Mesenchymal stem cell (in vitro differentiated cells and primary cell): ENCODE data around the gene PWWP2B.

Experiments
- DNase-seq: peaks from one replicate; pipeline ENCODE4 v3.0.0-alpha.2; 2013
- H2AFZ ChIP-seq: one replicate; pipeline ENCODE4 v1.6.1; 2013; ENCODE audit warnings: low read depth, mild to moderate bottlenecking, control low read depth, inconsistent platforms, low read length, moderate library complexity
- H2AK5ac ChIP-seq: 2 replicates; pipeline ENCODE4 v1.6.1; 2013; ENCODE audit warnings: low read length, moderate library complexity, mild to moderate bottlenecking, inconsistent platforms; ENCODE audit not compliant: severe bottlenecking
- H2BK120ac ChIP-seq: one replicate; pipeline ENCODE4 v1.6.1; 2013; ENCODE audit warnings: low read depth, mild to moderate bottlenecking, inconsistent platforms, low read length, moderate library complexity
- H2BK12ac ChIP-seq, 2 experiments: one replicate each; pipeline ENCODE4 v1.6.1; 2013; ENCODE audit warnings: inconsistent platforms in 2 of 2, low read length in 2 of 2, mild to moderate bottlenecking in 2 of 2, moderate library complexity in 2 of 2, control low read depth in 1 of 2
- H2BK15ac ChIP-seq: one replicate; pipeline ENCODE4 v1.6.1; 2013; ENCODE audit warnings: mild to moderate bottlenecking, low read depth, inconsistent platforms; ENCODE audit not compliant: poor library complexity, severe bottlenecking
- H2BK5ac ChIP-seq: 2 replicates; pipeline ENCODE4 v1.6.1; 2013; ENCODE audit warnings: low read depth, mild to moderate bottlenecking, low read length, control low read depth, inconsistent platforms; ENCODE audit not compliant: poor library complexity, severe bottlenecking
- H3K14ac ChIP-seq, 2 experiments: one replicate each; pipeline ENCODE4 v1.6.1; 2013; ENCODE audit warnings: inconsistent platforms in 2 of 2, low read length in 2 of 2, control low read depth in 1 of 2, mild to moderate bottlenecking in 1 of 2, moderate library complexity in 1 of 2
- H3K18ac ChIP-seq, 2 experiments: one replicate each; pipeline ENCODE4 v1.6.1; 2013; ENCODE audit warnings: inconsistent platforms in 2 of 2, low read length in 2 of 2, control low read depth in 1 of 2, low read depth in 1 of 2, mild to moderate bottlenecking in 1 of 2
- H3K23ac ChIP-seq, 2 experiments: one replicate each; pipeline ENCODE4 v1.6.1; 2013; ENCODE audit warnings: inconsistent platforms in 2 of 2, low read length in 2 of 2, mild to moderate bottlenecking in 2 of 2, moderate library complexity in 2 of 2, control low read depth in 1 of 2
- H3K27ac ChIP-seq: 2 replicates; pipeline ENCODE4 v1.5.1; 2013; ENCODE audit warnings: mild to moderate bottlenecking, moderate library complexity, low read length, control low read depth, inconsistent platforms; ENCODE audit not compliant: poor library complexity, severe bottlenecking
- H3K27me3 ChIP-seq, 2 experiments: 2 replicates each; pipeline versions ENCODE4 v1.6.1 to v1.7.0; 2013; ENCODE audit warnings: low read length in 2 of 2, mild to moderate bottlenecking in 2 of 2, moderate library complexity in 2 of 2, control low read depth in 1 of 2, inconsistent platforms in 1 of 2; ENCODE audit not compliant: control insufficient read depth in 1 of 2, insufficient read depth in 1 of 2
- H3K36me3 ChIP-seq, 2 experiments: 2 replicates each; pipeline versions ENCODE4 v1.6.1 to v1.7.0; 2013; ENCODE audit warnings: low read length in 2 of 2, control low read depth in 1 of 2, inconsistent platforms in 1 of 2, low read depth in 1 of 2, mild to moderate bottlenecking in 1 of 2; ENCODE audit not compliant: insufficient read depth in 2 of 2, control insufficient read depth in 1 of 2
- H3K4ac ChIP-seq, 2 experiments: one replicate each; pipeline ENCODE4 v1.6.1; 2013; ENCODE audit warnings: inconsistent platforms in 2 of 2, low read length in 2 of 2, mild to moderate bottlenecking in 2 of 2, moderate library complexity in 2 of 2, control low read depth in 1 of 2, low read depth in 1 of 2
- H3K4me1 ChIP-seq: 2 replicates; pipeline ENCODE4 v1.6.1; 2013; ENCODE audit warnings: low read depth, low read length, control low read depth; ENCODE audit not compliant: control insufficient read depth, insufficient read depth
- H3K4me2 ChIP-seq: 2 replicates; pipeline ENCODE4 v1.6.1; 2013; ENCODE audit warnings: low read length, mild to moderate bottlenecking, inconsistent platforms; ENCODE audit not compliant: poor library complexity, severe bottlenecking
- H3K4me3 ChIP-seq, 2 experiments: 2 replicates each; pipeline versions ENCODE4 v1.5.1 to v1.7.0; 2013; ENCODE audit warnings: low read length in 2 of 2, mild to moderate bottlenecking in 2 of 2, control low read depth in 1 of 2, low read depth in 1 of 2; ENCODE audit not compliant: insufficient read depth in 1 of 2
- H3K79me1 ChIP-seq: replicated peaks from 2 replicates; pipeline ENCODE4 v1.6.1; 2013; ENCODE audit warnings: mild to moderate bottlenecking, control low read depth, low read length, inconsistent platforms; ENCODE audit not compliant: poor library complexity, severe bottlenecking
- H3K9ac ChIP-seq: 2 replicates; pipeline ENCODE4 v1.7.0; 2013; ENCODE audit warnings: mild to moderate bottlenecking, low read length, moderate library complexity
- H3K9me3 ChIP-seq: 2 replicates; pipeline ENCODE4 v1.7.0; 2013; ENCODE audit warnings: mild to moderate bottlenecking, low read length; ENCODE audit not compliant: control insufficient read depth
- H4K8ac ChIP-seq: one replicate; pipeline ENCODE4 v1.6.1; 2013; ENCODE audit warnings: inconsistent platforms, mild to moderate bottlenecking, low read length, moderate library complexity
- H4K91ac ChIP-seq: one replicate; pipeline ENCODE4 v1.6.1; 2013; ENCODE audit warnings: mild to moderate bottlenecking, low read length, inconsistent platforms
- WGBS: methylation state at CpG from one replicate; pipeline ENCODE4 v1.1.7; 2013; ENCODE audit warnings: mixed read lengths; 5-methylcytosine and 5-hydroxymethylcytosine counted together

The PWWP2B gene

DNA sequence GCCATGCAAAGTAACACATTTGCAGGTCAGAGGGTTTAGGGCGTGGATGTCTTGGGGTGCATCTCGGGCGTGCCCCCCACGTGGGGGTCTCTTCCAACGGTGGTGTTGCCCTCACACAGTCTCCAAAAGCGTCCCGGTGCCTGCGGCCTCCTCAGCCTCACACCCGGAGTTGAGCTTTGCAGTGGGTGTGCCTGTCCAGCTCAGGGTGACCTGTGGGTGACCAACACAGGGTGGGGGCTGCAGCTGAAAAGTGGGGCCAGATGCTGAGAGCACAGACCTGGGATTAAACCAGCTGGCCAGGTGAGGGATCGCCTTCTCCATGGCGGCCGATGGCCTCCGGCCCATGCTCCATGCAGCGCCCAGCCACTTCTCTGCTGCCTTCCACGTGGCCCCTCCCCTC, 63.1 kb downstream of the PWWP2B start:
- Histone ChIP-seq H3K4me3 (no peak overlapping the region), H2BK15ac (no peak overlapping the region), H3K36me3 (no peaks in the 10 kb centered on the region), H3K18ac (no peak overlapping the region), H3K9me3 (no peaks in the 10 kb centered on the region), H4K8ac (no peak overlapping the region), H3K27me3 (peaks cover 46 to 62% of the 10 kb centered on the region in 2 experiments), H3K4me2 (no peak overlapping the region), H3K14ac (no peak overlapping the region), H3K23ac (no peak overlapping the region), H4K91ac (no peak overlapping the region), H3K79me1 (no peaks in the 10 kb centered on the region), H2AK5ac (no peak overlapping the region), H3K4ac (no peak overlapping the region), H2AFZ (no peak overlapping the region), H2BK120ac (no peak overlapping the region), H2BK12ac (no peak overlapping the region), H2BK5ac (no peak overlapping the region), H3K27ac (no peak overlapping the region), H3K4me1 (peaks cover 8% of the 10 kb centered on the region), H3K9ac (no peak overlapping the region)
- 77% methylated on average over 15 of the region's 15 CpGs for WGBS
- no peak for DNase-seq

- no peaks in the 10 kb centered on the region for H3K36me3 ChIP-seq
- no peak for DNase-seq
- H3K23ac ChIP-seq: no peak overlapping the region
- H3K18ac ChIP-seq: no peak overlapping the region
- no peak overlapping the region for H2BK120ac ChIP-seq
- H3K4me1 ChIP-seq: peaks cover 8% of the 10 kb centered on the region
- no peak overlapping the region for H4K8ac ChIP-seq
- H4K91ac ChIP-seq: no peak overlapping the region
- no peak overlapping the region for H2BK12ac ChIP-seq
- no peak overlapping the region for H3K27ac ChIP-seq
- no peaks in the 10 kb centered on the region for H3K9me3 ChIP-seq
- no peak overlapping the region for H3K4me3 ChIP-seq
- no peak overlapping the region for H2BK15ac ChIP-seq
- H3K14ac ChIP-seq: peak overlapping the region in 1 of 2 experiments; percentile 8
- H3K4ac ChIP-seq: no peak overlapping the region
- 86% methylated on average over 5 of the region's 5 CpGs for WGBS
- no peak overlapping the region for H3K9ac ChIP-seq
- H3K79me1 ChIP-seq: no peaks in the 10 kb centered on the region
- no peak overlapping the region for H2BK5ac ChIP-seq
- H2AK5ac ChIP-seq: no peak overlapping the region
- H3K27me3 ChIP-seq: peaks cover 40 to 56% of the 10 kb centered on the region in 2 experiments
- H2AFZ ChIP-seq: no peak overlapping the region
- H3K4me2 ChIP-seq: no peak overlapping the region
These were observed 63.7 kb downstream of the PWWP2B start for GRCh38 chr10:132460691-132461090.

DNA sequence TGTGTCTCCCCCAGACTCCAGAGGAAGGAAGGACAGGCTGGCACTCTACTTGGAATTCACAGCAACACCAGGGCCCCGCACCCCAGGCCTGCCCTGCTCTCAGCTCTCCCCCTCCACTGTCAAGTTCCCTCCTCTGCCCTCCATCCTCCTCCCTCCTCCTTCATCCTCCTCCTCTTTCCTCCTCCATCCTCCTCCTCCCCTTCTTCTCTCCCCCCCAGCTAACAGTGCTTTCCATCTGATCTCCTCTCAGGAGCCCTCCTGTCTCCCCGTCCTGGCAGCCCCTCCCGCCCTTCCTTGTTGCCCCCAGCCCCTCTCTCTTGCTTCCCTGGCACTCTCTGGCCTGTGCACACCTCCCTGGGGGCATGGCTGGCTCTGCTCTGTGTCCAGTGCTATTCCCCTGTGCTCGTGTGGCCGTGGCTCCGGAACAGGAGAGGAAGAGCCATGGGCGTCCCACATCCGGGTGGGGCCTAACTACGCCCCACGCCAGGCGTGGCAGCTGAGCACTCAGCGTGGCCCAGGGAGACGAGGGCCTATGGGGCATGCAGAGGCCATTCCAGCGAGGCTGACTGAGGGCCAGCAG, 64.2 kb downstream of the PWWP2B start:
- Histone ChIP-seq H3K27ac (no peak overlapping the region), H3K9me3 (no peaks in the 10 kb centered on the region), H2BK15ac (no peak overlapping the region), H4K91ac (no peak overlapping the region), H3K23ac (no peak overlapping the region), H3K4me3 (no peak overlapping the region), H3K18ac (no peak overlapping the region), H3K79me1 (no peaks in the 10 kb centered on the region), H4K8ac (no peak overlapping the region), H3K27me3 (peaks cover 38 to 51% of the 10 kb centered on the region in 2 experiments), H3K14ac (peak overlapping the region in 1 of 2 experiments; percentile 2), H3K4me2 (no peak overlapping the region), H3K4me1 (peaks cover 8% of the 10 kb centered on the region), H3K9ac (no peak overlapping the region), H2BK120ac (no peak overlapping the region), H2BK5ac (no peak overlapping the region), H2AFZ (no peak overlapping the region), H2BK12ac (no peak overlapping the region), H3K36me3 (no peaks in the 10 kb centered on the region), H3K4ac (no peak overlapping the region), H2AK5ac (no peak overlapping the region)
- no peak for DNase-seq
- 75% methylated on average over 14 of the region's 14 CpGs for WGBS

DNA sequence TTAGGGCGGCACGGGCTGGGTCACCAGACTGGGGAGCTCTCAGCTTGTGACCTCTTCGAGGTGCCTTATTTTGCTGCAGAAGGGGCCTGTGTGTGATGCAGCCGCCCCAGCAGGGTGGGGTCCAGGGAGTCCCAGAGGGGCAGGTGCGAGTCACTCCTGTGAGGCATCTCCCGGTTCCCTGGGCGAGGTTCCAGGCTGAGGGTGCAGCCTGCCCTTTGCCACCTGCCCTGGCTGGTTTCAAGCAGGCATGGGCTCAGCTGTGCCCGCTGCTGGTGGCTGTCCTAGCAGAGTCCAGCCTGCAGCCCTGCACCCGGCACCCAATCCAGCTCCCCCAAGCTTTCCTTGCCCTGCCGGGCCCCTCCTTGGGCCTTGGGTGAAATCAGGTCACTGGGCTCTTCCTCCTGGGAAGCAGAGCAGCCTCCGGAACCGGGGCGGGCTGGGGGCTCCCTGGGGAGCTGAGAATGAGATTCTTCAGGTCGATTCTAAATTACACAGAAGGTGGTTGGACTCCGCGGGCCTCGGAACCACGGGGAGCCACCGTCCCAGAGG, 64.8 kb downstream of the PWWP2B start:
- Histone ChIP-seq H4K8ac (no peak overlapping the region), H3K23ac (no peak overlapping the region), H3K27me3 (peaks cover 33 to 49% of the 10 kb centered on the region in 2 experiments), H3K4me1 (peaks cover 6% of the 10 kb centered on the region), H3K18ac (no peak overlapping the region), H2BK12ac (no peak overlapping the region), H3K4ac (no peak overlapping the region), H2AK5ac (no peak overlapping the region), H3K36me3 (no peaks in the 10 kb centered on the region), H3K4me2 (no peak overlapping the region), H4K91ac (no peak overlapping the region), H2AFZ (no peak overlapping the region), H3K14ac (no peak overlapping the region), H2BK15ac (no peak overlapping the region), H3K9me3 (no peaks in the 10 kb centered on the region), H3K27ac (no peak overlapping the region), H3K9ac (no peak overlapping the region), H3K79me1 (no peaks in the 10 kb centered on the region), H2BK5ac (no peak overlapping the region), H2BK120ac (no peak overlapping the region), H3K4me3 (no peak overlapping the region)
- WGBS: 85% methylated on average over 19 of the region's 19 CpGs
- DNase-seq: no peak
